A673 (cell line): ENCODE results near the gene C1QTNF9B.

Source experiments
- EZH2 ChIP-seq: fragments of 200-600 bp; sonication (generic); IDR thresholded peaks from 2 replicates; pipeline ENCODE4 v1.6.1; 2017; ENCODE audit warnings: borderline replicate concordance, low read depth, mild to moderate bottlenecking, mixed read lengths, antibody characterized with exemption, low read length; ENCODE audit not compliant: poor library complexity, severe bottlenecking
- TF ChIP-seq, protein P1 (sequence below): fragments of 300-800, 200-600 bp; sonication (generic); conservative IDR thresholded peaks from 2 replicates; pipeline ENCODE4 v1.5.1; 2017; ENCODE audit warnings: low read depth, mild to moderate bottlenecking, antibody characterized with exemption, low read length, moderate library complexity, mixed read lengths

- no peak for TF ChIP-seq EZH2
- TF ChIP-seq, protein P1, sequence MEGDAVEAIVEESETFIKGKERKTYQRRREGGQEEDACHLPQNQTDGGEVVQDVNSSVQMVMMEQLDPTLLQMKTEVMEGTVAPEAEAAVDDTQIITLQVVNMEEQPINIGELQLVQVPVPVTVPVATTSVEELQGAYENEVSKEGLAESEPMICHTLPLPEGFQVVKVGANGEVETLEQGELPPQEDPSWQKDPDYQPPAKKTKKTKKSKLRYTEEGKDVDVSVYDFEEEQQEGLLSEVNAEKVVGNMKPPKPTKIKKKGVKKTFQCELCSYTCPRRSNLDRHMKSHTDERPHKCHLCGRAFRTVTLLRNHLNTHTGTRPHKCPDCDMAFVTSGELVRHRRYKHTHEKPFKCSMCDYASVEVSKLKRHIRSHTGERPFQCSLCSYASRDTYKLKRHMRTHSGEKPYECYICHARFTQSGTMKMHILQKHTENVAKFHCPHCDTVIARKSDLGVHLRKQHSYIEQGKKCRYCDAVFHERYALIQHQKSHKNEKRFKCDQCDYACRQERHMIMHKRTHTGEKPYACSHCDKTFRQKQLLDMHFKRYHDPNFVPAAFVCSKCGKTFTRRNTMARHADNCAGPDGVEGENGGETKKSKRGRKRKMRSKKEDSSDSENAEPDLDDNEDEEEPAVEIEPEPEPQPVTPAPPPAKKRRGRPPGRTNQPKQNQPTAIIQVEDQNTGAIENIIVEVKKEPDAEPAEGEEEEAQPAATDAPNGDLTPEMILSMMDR = no peak
Observed at GRCh38 chr13:23850134-23850533, 47.2 kb downstream of the C1QTNF9B start.
